DMS114 treated with DMSO at 0.1 percent for 48 hours (cell line): Measurements from ENCODE around the gene HAVCR2.
"Not testable (repeated sequence)": the region's sequence is repeated elsewhere in the genome, so short reads cannot be mapped to it uniquely, and the experiment has no call there.

Experiments
- DNase-seq: peaks from one replicate; lab custom pipeline; 2025; ENCODE audit not compliant: unreplicated experiment; lab: John Stamatoyannopoulos, UW

HAVCR2 gene

GRCh38 chr5:157088342-157088990 is 20.4 kb downstream of the HAVCR2 start:
- DNase-seq = no peak

- no peak for DNase-seq
Observed at GRCh38 chr5:157086751-157087359, 22.0 kb downstream of the HAVCR2 start.

GRCh38 chr5:157085930-157086329 is 22.9 kb downstream of the HAVCR2 start:
- DNase-seq = no peak

- DNase-seq = no peak
Observed at GRCh38 chr5:157080286-157080685, 28.6 kb downstream of the HAVCR2 start.

GRCh38 chr5:157076558-157076957 is 32.3 kb downstream of the HAVCR2 start:
- DNase-seq = no peak

- DNase-seq = no peak
Observed at GRCh38 chr5:157072508-157072907, 36.3 kb downstream of the HAVCR2 start.

- DNase-seq = no peak
Observed at GRCh38 chr5:157069949-157070348, 38.9 kb downstream of the HAVCR2 start.

GRCh38 chr5:157068785-157069184 is 40.1 kb downstream of the HAVCR2 start:
- no peak for DNase-seq

GRCh38 chr5:157068339-157068738 is 40.5 kb downstream of the HAVCR2 start:
- DNase-seq = no peak

GRCh38 chr5:157067005-157067404 is 41.8 kb downstream of the HAVCR2 start:
- no peak for DNase-seq

- no peak for DNase-seq
Observed at GRCh38 chr5:157066080-157066479, 42.8 kb downstream of the HAVCR2 start.

GRCh38 chr5:157063776-157064430 is 44.9 kb downstream of the HAVCR2 start:
- DNase-seq = no peak

- no peak for DNase-seq
Observed at GRCh38 chr5:157059891-157060290, 49.0 kb downstream of the HAVCR2 start.

- no peak for DNase-seq
Observed at GRCh38 chr5:157059093-157059539, 49.7 kb downstream of the HAVCR2 start, which contains the start of gene HAVCR1. HAVCR1 (minus strand) TSS chr5:157059116; CDS start chr5:157057943, 1,173 bp downstream.

- DNase-seq = no peak
Observed at GRCh38 chr5:157057459-157058370, 51.1 kb downstream of the HAVCR2 start.

- not testable (repeated sequence) for DNase-seq
Observed at GRCh38 chr5:157056848-157057247, 52.0 kb downstream of the HAVCR2 start.

- DNase-seq = no peak
Observed at GRCh38 chr5:157051604-157052245, 57.1 kb downstream of the HAVCR2 start.

GRCh38 chr5:157050050-157050449 is 58.8 kb downstream of the HAVCR2 start:
- no peak for DNase-seq

- no peak for DNase-seq
Observed at GRCh38 chr5:157049605-157050004, 59.2 kb downstream of the HAVCR2 start.

- DNase-seq = no peak
Observed at GRCh38 chr5:157047898-157048297, 60.9 kb downstream of the HAVCR2 start.

GRCh38 chr5:157047016-157047415 is 61.8 kb downstream of the HAVCR2 start:
- not testable (repeated sequence) for DNase-seq
